ENCODE data around the gene F3.

- TF ChIP-seq CTCF (IDR thresholded peaks at IDR 0.05): no peak
- no peak for TF ChIP-seq POLR2A (IDR thresholded peaks at IDR 0.05)
Observed at GRCh38 chr1:94551449-94551848, 9.9 kb upstream of the F3 start.
